GM21619 (cell line): ENCODE results near the gene JAK1.
"Not testable (repeated sequence)": the region's sequence is repeated elsewhere in the genome, so short reads cannot be mapped to it uniquely, and the experiment has no call there.

Experiments used
- ATAC-seq: cut with Tn5 transposase; IDR thresholded peaks from one replicate; pipeline ENCODE4 v1.9.1; 2021; ENCODE audit not compliant: unreplicated experiment

JAK1 gene

DNA sequence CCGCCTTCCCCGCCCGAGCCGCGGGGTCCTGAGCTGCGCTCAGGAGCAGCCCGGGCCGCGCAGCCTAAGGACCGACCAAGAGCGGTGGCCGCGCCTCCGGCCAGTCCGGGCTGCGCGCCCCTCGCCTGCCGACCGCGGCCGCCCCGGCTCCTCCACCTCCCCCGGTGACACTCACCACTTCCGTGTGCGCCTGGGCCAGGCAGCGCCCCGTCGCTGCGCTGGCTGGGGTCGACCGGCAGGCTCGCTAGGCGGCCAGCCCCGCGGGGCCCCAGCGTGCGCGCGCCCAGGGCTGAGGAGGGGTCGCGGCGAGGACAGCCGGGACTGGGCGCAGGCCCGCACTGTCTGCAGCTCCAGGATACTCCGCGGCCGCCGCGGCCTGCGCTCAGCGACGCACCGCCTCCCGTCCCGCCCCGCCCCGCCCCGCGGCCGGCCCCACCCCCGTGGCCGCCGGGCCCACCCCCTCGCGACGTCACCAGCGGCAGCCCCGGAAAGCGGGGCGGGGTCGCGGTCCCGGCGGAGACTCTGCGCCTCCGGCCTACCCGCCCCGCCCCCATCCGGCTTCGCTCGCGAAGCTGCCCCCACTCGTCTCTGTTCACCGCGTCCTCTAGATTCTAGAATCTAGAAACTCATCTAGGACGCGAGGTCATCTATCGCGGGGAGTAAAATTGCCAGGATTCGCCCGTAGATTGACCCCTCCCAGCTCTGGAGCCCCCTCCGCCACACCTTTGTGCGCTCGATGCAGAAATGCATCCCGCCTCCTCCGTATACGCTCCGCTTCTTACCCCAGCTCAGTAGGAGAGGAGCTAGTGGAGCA, at the start of gene JAK1:
JAK1 (minus strand) TSS at position 392 of the 814 bp plus-strand sequence. CDS start 80,285 bp downstream, outside the sequence.
- ATAC-seq, result peak; percentile 61

DNA sequence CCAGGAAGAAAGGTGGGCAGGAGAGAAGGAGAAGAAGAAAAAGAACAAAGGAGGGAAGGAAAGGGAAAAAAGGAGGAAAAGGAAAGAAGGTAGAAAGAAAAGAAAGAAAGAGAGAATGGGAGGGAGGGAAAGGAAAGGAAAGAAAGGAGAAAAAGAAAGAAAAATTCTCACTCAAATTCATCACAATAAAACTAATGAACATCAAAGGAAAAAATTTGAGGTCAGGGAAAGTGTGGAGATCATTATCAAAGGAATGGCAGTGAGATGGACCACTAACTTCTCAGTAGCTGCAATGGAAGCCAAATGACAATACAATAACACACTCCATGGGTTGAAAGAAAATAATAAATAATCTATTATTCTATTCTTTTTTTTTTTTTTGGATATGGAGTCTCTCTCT, 48.0 kb upstream of the JAK1 start:
- no peak for ATAC-seq

DNA sequence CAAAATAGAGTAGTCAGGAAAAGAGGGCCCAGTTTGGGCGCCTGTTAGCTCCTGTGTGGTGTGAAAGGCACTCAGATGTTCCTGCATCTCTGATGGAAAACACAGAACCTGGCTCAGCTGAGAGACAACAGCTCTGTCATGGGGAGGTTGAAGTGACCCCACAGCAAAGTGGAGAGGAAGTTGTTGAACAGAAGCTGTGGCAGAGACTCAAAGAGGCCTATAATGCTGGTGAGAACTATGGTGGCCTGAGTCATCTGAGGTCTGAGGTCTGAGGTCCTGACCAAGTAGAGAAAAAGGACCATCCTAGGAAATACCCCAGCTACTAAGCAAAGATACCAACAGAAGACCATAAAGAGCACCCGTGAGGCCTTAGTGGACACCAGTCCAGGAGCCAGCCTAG, 45.6 kb upstream of the JAK1 start:
- ATAC-seq, result no peak

DNA sequence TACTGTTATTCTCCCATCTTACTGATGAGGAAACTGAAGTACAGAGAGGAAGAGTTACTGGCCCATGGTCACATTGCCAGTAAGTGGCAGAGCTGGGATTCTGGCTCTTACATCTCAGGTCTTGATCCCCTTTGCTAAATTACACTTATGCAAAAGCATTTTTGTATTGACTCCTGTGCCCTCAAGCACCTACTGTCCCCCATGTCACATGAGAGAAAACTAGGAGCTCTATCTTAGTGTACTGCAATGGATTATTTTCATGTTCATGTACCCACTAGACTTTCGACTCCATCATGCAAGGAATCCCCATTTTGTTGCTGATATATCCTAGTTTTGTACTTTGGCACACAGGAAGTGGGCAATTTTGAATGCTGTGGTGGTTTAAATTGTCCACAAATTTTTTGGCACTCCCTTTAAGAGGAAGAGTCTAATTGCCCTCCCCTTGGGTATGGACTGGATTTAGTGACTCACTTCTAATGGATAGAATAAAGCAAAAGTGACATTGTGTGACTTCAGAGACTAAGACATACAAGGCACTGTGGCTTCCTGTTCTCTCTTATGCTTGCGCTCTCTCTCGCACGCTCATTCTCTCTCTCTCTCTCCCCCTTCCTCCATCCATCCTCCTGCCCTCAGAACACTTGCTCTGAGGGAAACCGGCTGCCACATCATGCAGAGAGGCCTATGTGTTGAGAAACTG, 43.5 kb upstream of the JAK1 start:
- no peak for ATAC-seq

DNA sequence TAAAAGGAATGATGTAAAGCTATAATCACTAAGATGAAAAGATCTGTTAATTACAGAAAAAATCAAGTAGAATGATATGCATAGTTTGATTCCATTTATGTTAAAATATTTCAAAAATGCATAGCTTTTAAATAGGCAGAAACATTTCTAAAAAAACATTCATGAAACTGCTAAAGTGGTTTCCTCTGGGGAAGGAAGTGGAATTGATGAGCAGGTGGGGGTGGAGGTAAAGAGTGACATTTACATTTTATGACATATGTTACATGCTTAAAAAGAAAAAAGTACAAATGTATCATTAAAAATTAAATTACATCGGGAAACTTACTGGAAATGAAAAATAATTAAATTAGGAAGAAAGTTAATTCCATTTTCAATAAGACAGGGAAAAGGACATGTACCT, 42.8 kb upstream of the JAK1 start:
- ATAC-seq, result no peak

DNA sequence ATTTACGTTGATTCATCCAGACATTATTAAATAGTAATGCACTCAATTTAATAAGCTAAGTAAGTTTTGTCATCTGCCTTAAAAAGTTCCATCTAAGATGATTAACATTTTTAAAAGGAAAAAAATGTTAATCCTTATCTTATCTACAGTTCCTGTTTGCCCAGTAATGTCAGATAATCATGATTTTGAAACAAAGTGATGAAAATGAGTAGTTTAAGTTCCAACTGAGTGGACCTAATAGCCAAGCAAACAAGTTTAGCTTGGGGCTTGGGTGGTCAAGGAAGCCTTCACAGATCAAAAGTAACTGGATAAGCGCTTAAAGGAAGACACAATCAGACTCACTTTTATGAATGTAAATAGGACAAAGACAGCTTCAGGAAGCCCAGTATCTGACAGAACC, 40.5 kb upstream of the JAK1 start:
- no peak for ATAC-seq

DNA sequence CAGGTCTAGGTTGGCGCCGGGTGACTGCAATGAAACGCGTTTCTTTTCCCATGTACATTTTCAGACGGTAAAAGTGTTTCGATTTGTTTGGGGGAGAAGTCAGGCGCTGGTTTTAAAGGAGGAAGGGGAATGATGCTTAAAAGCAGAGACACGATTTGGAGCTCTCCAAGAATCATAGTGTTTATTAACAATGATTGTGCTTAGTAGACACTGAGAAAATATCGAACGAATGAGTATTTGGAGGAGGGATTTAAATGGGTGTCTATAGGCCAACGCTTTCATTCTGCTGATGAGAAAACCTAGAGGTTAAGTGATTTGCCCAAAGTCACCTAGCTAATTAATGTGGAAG, 36.9 kb upstream of the JAK1 start:
- no peak for ATAC-seq

DNA sequence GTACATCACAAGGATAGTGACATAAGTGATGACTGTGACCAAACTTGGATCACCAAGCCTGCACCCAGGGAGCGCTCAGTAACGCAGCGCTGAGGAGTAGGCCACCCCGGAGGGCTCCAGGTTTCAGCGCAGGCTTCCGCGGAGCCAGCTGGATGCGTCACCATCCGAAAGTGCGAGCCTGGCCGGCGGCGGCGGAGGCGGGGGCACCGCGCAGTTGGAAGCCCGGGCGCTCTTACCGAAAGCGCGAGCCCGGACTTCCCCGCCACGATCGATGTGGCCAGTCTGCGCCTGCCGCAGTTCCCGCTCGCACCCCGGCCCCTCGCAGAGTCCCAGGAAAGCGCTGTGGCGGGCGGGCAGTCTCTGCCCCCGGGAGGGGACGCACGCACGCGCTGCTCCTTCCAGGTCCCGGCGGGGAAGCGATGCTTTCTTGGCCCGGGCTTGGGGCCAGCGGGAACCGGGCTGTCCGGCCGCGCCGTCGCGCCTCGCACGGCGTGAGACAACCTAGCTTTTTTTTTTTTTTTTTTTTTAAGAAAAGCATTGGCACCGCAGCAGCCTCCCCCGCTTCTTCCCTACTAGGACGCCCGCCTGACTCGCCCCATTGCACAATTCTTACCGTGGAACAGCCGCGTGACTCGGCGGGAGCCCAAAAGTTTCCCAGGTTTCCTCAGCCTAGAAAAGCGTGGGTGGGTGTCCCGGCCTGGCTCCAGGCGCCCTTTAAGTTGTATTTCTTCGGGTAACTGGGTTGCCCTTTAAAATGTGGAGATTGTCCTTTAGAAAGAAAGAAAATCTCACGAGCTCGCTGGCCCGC, 36.4 kb upstream of the JAK1 start:
- peak; percentile 75 for ATAC-seq

DNA sequence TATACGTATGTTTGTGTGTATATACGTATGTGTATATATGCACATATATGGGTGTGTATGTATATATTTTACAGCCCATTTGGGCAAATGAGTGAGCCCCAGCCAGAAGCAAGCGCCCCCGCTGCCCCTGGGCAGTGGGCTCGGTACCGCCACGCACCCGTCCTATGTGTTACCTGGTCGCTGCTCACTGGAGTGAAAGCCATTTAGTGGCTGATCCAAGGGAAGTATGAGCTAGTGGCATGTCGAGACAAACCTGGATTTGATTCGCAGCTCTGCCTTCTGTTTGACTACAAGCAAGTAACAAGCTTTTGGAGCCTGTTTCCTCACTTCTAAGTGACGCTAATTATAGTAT, 35.8 kb upstream of the JAK1 start:
- ATAC-seq, result no peak

DNA sequence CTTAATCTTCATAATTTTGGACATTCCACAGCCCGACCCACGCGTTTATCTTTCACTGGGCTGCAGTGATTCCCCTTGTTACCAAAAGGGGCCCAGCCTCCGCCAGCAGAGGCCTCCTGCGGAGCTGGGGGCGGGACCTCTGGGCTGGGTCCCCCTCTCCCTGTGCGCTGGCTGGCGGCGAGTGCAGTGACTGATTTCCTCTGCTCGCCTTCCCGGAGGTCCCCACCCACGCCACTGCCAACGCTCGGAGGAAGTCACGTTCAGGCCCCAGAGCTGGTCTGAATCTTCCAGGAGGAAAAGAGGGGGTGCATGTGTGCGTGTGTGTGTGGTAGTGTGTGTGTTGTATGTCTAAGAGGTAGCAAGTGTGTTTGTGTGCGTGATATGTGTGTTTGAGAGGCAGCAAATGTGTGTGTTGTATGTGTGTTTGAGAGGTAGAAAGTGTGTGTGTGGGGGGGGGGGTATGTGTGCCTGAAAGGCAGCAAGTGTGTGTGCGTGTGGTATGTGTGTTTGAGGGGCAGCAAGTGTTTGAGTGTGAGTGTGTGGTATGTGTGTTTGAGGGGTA, 35.0 kb upstream of the JAK1 start:
- ATAC-seq, result no peak

DNA sequence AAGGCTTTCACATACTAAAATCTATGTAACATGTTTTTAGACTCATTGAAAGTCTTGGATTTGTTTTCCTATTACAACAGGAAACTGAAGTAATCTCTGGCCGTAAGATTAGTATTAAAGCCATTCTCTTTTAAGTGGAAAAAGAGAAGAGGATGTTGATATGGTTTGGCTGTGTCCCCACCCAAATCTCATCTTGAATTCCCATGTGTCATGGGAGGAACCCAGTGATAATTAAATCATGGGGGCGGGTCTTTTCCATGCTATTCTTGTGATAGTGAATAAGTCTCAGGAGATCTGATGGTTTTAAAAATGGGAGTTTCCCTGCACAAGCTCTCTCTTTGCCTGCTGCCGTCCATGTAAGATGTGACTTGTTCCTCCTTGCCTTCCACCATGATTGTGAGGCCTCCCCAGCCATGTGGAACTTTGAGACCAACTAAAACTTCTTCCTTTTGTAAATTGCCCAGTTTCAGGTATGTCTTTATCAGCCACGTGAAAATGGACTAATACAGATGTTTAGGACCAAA, 32.1 kb upstream of the JAK1 start:
- not testable (repeated sequence) for ATAC-seq

DNA sequence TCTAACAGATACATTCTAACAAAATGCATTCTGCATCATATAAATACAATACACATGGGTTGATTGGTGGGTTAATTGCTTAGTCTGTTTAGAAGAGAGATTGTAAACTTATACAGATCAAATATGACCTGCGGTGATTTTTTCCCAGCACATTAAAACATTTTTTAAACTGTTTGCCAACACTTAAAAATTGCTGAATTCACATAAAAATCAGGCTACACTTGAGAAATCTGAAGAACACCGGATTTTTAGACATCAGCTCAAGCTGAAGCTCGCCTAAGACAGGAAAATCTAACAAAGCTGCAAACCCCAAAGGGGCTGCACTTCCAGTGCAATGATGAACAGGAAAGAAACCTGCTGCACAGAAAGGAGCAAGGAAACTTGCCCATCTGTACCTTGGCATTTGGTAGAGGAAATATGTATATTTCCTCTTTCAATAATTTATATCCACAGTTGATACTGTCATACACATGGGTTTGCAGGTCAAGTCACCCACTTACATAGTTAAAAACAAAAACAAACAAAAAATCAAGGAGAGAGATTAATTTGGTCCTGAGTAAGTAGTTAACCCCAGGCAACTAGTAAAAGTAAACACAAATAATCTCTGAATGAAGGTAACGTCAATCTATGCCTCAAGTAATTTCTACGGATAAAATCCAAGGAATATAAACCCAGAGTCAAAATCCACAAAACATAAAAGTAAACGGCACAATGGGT, 30.4 kb upstream of the JAK1 start:
- no peak for ATAC-seq

DNA sequence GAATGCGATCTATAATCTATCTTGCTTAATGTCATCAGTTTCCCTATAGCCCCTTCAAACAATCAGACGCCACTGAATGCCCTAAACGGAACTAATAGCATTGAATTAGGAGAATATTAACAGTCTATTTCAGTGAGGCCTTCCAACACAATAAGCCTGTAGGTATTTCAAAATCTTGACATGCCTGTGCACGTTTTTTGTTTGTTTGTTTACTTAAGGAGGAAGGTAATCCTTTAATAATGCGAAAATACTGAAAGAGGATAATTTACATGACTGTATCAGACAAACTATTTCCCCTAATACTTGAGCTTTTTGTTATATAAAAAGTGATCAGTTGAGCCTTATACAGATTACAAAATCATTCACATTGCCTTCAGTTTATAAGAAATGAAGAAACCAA, 29.0 kb upstream of the JAK1 start:
- no peak for ATAC-seq

DNA sequence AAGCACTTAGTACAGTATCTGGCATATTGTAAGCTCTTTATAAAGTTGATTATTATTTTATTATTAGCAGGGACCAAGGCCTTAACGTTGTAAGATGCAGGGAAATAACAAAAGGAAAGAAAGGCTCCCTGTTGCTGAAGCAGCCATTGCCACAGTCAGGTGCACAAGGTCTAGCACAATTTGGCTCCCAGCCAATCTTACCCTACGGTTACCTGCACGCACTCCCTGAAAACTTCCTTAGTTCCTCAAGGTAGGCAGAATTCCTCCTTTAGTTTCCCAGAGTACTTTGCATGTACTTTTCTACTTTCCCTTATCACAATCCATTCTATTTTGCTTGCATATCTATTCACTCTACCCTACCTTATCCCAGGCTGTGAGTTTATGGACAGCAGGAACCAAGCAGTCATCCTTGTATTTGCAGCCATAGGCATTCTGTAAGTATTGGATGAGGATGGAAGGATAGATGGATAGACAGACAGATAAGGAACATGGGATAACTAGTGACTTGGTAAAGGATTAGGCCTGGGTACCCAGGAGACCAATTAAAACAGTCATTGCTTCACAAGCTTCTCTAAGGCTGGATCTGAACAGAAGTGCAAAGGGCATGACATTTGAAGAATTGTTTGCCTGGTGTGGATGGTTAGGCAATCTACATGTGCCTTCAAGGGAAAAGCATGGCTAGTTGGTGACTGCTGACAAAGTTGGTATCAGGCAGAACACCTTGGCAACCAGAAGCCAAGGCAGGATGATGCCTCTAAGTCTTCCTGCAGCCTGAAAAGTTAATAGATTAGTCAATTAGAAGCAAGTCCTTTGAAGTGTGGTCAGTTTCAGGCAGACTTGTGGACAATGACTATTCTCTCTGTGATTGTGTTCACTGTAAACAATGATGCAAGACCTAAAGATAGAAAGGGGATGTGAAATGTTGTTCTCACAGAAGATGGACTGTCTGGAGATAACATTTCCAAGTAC, 20.8 kb upstream of the JAK1 start:
- ATAC-seq, result peak; percentile 97

DNA sequence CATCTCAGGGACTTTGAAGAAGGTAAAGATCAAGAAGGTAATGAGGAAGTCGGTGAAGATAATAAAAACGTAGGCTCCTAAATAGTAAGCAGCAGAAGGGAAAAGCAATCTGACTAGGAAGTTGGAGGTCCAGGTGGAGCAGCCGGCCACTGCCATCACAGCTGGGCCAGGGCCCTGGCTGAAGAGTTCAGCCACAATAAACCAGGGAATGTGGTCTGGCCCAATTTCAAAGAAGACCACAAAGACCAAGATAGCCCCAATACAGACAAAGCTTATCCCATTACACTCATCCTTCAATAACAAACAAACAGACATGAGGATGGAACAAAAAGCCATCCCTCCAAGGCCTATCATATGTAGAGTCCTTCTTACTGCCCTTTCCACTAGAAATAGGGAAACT, 18.4 kb upstream of the JAK1 start:
- ATAC-seq, result no peak

DNA sequence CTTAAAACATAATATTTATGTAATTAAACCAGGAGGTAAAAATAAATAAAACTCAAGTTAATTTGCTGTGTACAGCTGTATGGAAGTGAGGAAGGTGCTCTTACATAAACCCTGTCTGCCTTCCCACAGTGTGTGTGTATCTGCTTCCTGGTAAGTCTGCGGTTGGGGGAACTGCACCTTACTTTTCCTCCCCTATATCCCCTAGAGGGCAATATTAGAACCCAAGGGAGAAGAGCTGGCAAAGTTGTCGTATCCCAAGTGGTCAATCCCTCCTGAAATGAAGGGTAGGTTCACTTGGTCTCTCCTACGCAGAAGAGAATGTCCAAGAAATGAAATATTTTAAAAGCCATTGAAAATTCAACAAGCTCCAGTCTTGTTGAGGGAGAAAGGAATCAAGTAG, 17.8 kb upstream of the JAK1 start:
- no peak for ATAC-seq

DNA sequence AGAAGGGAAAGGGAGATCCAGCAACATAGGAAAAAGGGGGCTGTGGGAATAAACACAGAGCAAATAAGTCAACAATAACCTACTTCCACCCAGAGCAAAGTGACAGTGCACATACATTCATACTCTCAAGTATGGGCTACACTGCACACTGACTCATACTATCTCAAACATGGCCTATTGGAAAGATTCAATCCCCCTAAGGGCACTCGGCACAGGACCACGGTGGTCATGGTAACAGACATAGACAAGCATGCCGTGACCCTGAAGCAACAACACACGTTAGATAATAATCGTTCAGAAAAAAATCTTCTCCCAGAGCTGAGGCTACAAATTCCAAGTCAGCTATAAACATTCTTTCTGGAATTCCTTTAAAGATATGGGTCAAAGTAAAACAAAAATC, 16.8 kb upstream of the JAK1 start:
- no peak for ATAC-seq

DNA sequence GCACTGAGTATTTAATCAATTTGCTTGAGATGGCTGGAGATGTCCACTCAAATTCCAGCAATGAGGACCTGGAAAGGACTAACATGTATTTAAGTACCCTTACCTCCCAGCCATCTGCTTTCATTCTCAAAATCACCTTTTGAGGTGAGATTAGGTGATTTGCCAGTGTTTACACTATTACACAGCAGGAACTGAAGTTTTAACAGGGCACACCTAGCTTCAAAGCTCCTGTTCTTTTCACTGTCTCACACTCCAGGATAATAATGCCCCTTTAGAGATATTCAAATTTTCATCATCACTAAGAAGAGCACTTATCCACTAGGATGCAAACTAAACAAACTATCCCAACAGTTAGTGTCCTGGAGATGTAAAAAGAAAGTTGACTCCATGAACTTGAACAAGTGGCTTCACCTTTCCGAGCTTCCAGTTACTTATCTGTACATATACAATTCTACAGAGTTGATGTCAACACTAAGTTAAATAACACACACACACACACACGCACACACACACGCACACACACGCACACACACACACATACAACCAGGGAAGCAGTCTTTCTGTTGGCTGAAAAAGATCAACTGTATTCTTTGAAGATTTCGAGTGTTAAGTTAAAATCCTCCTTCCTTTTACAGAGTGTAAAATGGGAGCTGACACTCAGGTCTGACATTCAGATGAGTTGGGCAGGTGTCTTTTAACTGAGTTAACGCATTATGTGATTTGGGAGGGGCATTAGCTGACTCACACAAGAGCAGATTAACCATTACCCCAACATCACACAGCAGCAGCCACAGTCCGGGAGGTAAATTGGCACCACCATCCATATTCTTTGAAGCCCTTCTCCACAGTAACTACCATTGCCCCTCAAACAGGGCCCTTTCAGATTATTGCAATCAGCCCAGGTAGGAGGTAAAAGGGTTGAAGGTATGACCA, 15.5 kb upstream of the JAK1 start:
- ATAC-seq, result no peak
